ENCODE data around the gene DLEC1. TPM values are rescaled to one million over a fixed set of nuclear protein-coding genes. Genes with fewer than 3 reads are reported as not detected.
"Not testable (repeated sequence)": the region's sequence is repeated elsewhere in the genome, so short reads cannot be mapped to it uniquely, and the experiment has no call there.

The DLEC1 gene
- total RNA-seq, 2 experiments from 2014 or later: 0.20 to 0.36 TPM

DNA sequence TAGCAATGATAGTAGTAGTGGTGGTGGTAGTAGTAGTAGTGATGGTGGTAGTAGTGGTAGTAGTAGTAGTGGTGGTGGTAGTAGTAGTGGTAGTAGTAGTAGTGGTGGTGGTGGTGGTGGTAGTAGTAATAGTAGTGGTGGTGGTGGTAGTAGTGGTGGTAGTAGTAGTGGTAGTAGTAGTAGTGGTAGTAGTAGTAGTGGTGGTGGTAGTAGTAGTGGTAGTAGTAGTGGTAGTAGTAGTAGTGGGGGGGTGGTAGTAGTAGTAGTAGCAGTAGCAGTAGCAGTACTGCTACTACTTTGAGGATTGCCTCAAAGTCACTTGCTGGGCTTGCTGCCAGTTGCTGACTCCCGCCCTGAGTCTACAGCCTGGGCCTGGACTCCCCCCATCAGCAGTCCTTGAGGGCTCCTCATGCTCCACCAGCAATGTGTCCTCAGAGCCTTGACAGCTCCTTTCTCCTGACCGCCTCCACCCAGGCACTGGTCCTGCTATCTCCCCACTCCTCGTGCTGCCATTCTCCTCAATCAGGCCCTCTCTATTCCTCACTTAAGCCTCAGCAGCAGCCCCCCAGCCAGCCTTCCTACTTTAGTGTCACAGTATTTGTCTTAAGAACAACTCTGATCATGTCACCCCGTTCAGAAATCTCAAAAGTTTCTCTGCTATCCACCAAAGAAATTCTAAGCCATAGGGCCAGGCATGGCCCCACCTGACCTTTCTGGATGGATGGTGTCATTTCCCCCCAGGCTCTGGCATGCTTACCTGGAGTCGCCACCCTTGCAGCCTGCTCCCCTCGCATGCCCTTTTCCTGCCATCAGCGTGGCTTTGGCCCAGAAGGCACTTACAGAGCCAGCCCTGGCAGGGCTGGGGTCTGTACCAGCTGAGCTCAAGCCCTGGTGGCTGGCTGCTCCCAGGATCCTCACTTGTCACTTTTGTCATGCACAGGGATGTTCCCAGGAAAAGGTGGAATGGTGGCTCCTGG, 45.6 kb downstream of the DLEC1 start:
- no peaks in the 10 kb centered on the region for H3K4me1 Mint-ChIP-seq (ENCODE audit: low read depth)
- CTCF ChIA-PET: no interaction called here
- POLR2A ChIA-PET: no interaction called here

DNA sequence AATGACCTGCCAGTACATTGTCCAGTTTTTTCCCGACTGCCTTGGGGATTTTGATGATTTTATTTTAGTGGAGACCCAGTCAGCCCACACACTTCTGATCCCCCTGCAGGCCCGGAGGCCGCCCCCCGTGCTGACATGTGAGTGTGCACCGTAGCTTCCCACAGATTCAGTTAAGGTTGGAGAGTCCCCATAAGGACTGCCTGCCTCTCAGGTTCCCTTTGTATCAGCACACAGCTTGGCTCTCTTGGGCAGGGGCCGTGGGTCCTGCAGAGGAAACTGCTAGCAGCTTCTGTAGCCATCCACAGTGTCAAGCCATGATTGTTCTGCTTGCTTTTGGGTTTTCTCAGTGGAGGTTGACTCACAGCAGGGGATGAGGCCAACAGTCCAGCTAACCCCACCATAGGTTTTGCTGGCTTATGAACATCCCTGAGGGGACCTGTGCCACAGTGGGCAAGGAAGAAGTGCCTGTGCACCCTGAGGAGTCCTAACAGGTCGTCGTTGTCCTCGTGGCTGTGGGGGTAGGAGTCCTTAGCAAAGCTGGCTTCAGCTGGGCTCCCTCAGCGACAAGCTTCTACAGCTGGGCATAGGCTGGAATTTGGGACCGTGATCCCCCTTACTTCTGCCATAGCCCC, 46.4 kb downstream of the DLEC1 start:
- H3K27ac Mint-ChIP-seq: no peak overlapping the region
- intact Hi-C loops (cut with micrococcal nuclease): no loop called here

More for the DNA sequence above, 45.6 kb downstream of the DLEC1 start:
- H3K27me3 Mint-ChIP-seq: no peaks in the 10 kb centered on the region
- peak; percentile 57 for ATAC-seq
- no peaks in the 10 kb centered on the region for H3K36me3 Mint-ChIP-seq (ENCODE audit: low read depth)
- intact Hi-C loops (cut with micrococcal nuclease): no loop called here
- no peak overlapping the region for H3K4me3 Mint-ChIP-seq
- TF ChIP-seq, protein P1, sequence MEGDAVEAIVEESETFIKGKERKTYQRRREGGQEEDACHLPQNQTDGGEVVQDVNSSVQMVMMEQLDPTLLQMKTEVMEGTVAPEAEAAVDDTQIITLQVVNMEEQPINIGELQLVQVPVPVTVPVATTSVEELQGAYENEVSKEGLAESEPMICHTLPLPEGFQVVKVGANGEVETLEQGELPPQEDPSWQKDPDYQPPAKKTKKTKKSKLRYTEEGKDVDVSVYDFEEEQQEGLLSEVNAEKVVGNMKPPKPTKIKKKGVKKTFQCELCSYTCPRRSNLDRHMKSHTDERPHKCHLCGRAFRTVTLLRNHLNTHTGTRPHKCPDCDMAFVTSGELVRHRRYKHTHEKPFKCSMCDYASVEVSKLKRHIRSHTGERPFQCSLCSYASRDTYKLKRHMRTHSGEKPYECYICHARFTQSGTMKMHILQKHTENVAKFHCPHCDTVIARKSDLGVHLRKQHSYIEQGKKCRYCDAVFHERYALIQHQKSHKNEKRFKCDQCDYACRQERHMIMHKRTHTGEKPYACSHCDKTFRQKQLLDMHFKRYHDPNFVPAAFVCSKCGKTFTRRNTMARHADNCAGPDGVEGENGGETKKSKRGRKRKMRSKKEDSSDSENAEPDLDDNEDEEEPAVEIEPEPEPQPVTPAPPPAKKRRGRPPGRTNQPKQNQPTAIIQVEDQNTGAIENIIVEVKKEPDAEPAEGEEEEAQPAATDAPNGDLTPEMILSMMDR (IDR thresholded peaks at IDR 0.05): no peak
- H3K9me3 Mint-ChIP-seq: peaks cover 14% of the 10 kb centered on the region
- peak overlapping the region; percentile 46 for H3K27ac Mint-ChIP-seq
- peak; percentile 38 for DNase-seq

DNA sequence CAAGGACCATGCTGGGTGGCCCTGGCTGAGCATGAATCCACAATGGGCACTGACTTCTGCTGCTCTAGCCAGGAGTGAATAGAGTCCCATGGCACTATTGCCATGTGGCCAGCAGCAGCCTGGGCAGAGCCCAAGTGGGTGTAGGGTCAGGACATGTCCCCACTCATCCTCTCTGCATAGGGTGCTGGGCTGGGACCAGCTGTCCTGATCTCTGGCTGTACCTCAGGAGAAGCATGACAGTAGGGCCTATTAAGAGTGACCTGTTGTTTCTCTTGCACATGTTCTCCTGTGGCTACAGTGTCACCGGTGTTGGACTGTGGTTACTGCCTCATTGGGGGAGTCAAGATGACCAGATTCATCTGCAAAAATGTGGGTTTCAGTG, 46.9 kb downstream of the DLEC1 start:
- Mint-ChIP-seq H3K9me3 (peaks cover 14% of the 10 kb centered on the region), H3K4me1 (ENCODE audit: low read depth) (no peaks in the 10 kb centered on the region), H3K4me3 (no peak overlapping the region), H3K27me3 (no peaks in the 10 kb centered on the region), H3K36me3 (ENCODE audit: low read depth) (no peaks in the 10 kb centered on the region), H3K27ac (no peak overlapping the region)
- ChIA-PET POLR2A (no interaction called here), CTCF (no interaction called here)
- DNase-seq (no peak), ATAC-seq (no peak)
- intact Hi-C loops (cut with micrococcal nuclease): no loop called here
- TF ChIP-seq, protein P1 (IDR thresholded peaks at IDR 0.05): no peak

More for the DNA sequence above, 46.4 kb downstream of the DLEC1 start:
- Mint-ChIP-seq H3K36me3 (ENCODE audit: low read depth) (no peaks in the 10 kb centered on the region), H3K9me3 (peaks cover 14% of the 10 kb centered on the region), H3K27me3 (no peaks in the 10 kb centered on the region), H3K4me1 (ENCODE audit: low read depth) (no peaks in the 10 kb centered on the region), H3K4me3 (no peak overlapping the region)
- ChIA-PET POLR2A (no interaction called here), CTCF (no interaction called here)
- TF ChIP-seq, protein P1 (IDR thresholded peaks at IDR 0.05): no peak
- peak; percentile 17 for ATAC-seq
- no peak for DNase-seq

DNA sequence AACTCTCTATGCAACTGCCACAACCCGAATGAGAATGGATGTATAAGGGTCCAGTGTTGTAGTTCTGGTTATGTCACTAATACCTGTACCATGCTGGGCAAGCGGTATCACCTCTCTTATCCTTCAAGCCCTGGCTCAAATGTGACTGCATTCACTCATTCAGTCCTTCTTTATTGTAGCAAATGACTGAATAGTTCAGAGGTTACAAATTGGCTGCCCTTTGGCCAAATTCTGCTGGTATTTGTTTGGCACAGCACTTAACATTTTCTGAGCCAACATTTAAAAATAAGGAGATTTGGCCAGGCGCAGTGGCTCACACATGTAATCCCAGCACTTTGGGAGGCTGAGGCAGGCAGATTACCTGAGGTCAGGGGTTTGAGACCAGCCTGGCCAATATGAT, 47.5 kb downstream of the DLEC1 start:
- intact Hi-C loops (cut with micrococcal nuclease): no loop called here

DNA sequence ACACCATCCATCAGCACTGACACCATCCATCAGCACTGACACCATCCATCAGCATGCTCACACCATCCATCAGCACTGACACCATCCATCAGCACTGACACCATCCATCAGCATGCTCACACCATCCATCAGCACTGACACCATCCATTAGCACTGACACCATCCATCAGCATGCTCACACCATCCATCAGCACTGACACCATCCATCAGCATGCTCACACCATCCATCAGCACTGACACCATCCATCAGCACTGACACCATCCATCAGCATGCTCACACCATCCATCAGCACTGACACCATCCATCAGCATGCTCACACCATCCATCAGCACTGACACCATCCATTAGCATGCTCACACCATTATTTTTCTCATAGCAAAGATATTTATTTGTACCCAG, 48.3 kb downstream of the DLEC1 start:
- DNase-seq; ATAC-seq; CTCF ChIA-PET; H3K4me1 Mint-ChIP-seq (ENCODE audit: low read depth); intact Hi-C loops (cut with micrococcal nuclease); H3K36me3 Mint-ChIP-seq (ENCODE audit: low read depth); H3K4me3 Mint-ChIP-seq; POLR2A ChIA-PET; H3K27ac Mint-ChIP-seq; H3K27me3 Mint-ChIP-seq: not testable (repeated sequence)
- H3K9me3 Mint-ChIP-seq: peaks cover 14% of the 10 kb centered on the region

More for the DNA sequence above, 47.5 kb downstream of the DLEC1 start:
- DNase-seq: no peak
- Mint-ChIP-seq H3K4me3 (no peak overlapping the region), H3K27ac (no peak overlapping the region), H3K4me1 (ENCODE audit: low read depth) (no peaks in the 10 kb centered on the region), H3K27me3 (no peaks in the 10 kb centered on the region), H3K36me3 (ENCODE audit: low read depth) (no peaks in the 10 kb centered on the region), H3K9me3 (peaks cover 14% of the 10 kb centered on the region)
- ChIA-PET POLR2A (no interaction called here), CTCF (no interaction called here)
- no peak for ATAC-seq
- TF ChIP-seq, protein P1 (IDR thresholded peaks at IDR 0.05): no peak

All from activated CD8-positive, alpha-beta T cell treated with anti-CD3 and anti-CD28 coated beads for 36 hours (primary cell).